Measurements from ENCODE around the gene SARM1. TPM values are rescaled to one million over a fixed set of nuclear protein-coding genes. Genes with fewer than 3 reads are reported as not detected.
"Not testable (repeated sequence)": the region's sequence is repeated elsewhere in the genome, so short reads cannot be mapped to it uniquely, and the experiment has no call there.

Gene SARM1
- total RNA-seq, 6 experiments from 2014 or later = 2.8 to 5.1 (median 3.9) TPM

- Histone ChIP-seq H3K9me3 (no peaks in the 10 kb centered on the region), H3K4me1 (peaks cover 0 to 22% (median 0%) of the 10 kb centered on the region in 4 donors), H3K27me3 (no peaks in the 10 kb centered on the region), H3K27ac (no peak overlapping the region), H3K4me3 (no peak overlapping the region), H3K36me3 (no peaks in the 10 kb centered on the region)
- ATAC-seq (no peak), DNase-seq (no peak)
- 80% methylated on average over 5 of the region's 5 CpGs for WGBS (ENCODE audit: insufficient coverage, low coverage, low lambda C conversion rate, missing lambda C conversion rate)
- TF ChIP-seq CTCF (IDR thresholded peaks at IDR 0.05) = no peak
- no peak for TF ChIP-seq POLR2A (IDR thresholded peaks at IDR 0.05)
- intact Hi-C loops (cut with DNase I) = no loop called here
Observed at GRCh38 chr17:28427371-28427770, 55.9 kb downstream of the SARM1 start.

DNA sequence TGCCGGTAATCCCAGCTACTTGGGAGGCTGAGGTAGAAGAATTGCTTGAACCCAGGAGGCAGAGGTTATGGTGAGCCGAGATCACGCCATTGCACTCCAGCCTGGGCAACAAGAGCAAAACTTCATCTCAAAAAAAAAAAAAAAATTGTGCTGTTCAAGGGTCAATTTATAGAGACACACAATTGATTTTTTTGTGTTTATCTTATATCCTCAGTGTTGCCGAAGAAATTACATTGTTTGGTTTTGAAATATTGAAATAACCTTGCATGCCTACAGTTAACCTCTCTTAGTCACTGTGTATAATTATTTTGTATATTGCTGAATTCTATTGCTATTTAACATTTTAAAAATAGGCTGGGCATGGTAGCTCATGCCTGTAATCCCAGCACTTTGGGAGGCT, 56.5 kb downstream of the SARM1 start:
- 26% methylated on average over 4 of the region's 4 CpGs for WGBS (ENCODE audit: insufficient coverage, low coverage, low lambda C conversion rate, missing lambda C conversion rate)
- H3K36me3 ChIP-seq; H3K27ac ChIP-seq; intact Hi-C loops (cut with DNase I); H3K4me3 ChIP-seq; DNase-seq; H3K27me3 ChIP-seq; H3K9me3 ChIP-seq: not testable (repeated sequence)
- peak in 1 of 4 donors; percentile 30 for ATAC-seq
- peaks cover 0 to 22% (median 0%) of the 10 kb centered on the region in 4 donors for H3K4me1 ChIP-seq

DNA sequence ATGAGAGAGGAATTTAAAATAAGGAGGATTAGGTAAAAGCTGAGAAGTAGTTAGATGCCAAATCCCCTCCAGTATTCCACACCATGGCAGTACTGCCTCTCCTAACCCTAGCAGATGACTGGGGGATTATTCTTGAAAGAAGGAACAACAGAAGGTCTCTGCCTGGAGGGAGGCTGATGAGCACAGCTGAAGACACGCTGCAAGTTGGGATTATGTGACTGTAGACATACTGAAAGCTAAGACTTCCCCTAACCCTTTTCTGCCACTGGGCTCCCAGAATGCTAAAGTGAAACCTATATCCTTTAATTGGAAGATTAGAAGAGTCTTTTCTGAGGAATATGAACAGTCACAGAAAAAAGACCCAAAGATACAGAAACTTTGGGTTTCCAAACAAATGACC, 62.2 kb downstream of the SARM1 start:
- no peak overlapping the region for H3K27ac ChIP-seq
- H3K9me3 ChIP-seq = no peaks in the 10 kb centered on the region
- ATAC-seq = no peak
- 63% methylated on average over 1 of the region's 1 CpG for WGBS (ENCODE audit: insufficient coverage, low coverage, low lambda C conversion rate, missing lambda C conversion rate)
- peaks cover 0 to 10% (median 0%) of the 10 kb centered on the region in 4 donors for H3K4me1 ChIP-seq
- intact Hi-C loops (cut with DNase I) = no loop called here
- no peak overlapping the region for H3K4me3 ChIP-seq
- no peaks in the 10 kb centered on the region for H3K36me3 ChIP-seq
- TF ChIP-seq CTCF (IDR thresholded peaks at IDR 0.05) (no peak), POLR2A (IDR thresholded peaks at IDR 0.05) (no peak)
- H3K27me3 ChIP-seq = no peaks in the 10 kb centered on the region
- no peak for DNase-seq

DNA sequence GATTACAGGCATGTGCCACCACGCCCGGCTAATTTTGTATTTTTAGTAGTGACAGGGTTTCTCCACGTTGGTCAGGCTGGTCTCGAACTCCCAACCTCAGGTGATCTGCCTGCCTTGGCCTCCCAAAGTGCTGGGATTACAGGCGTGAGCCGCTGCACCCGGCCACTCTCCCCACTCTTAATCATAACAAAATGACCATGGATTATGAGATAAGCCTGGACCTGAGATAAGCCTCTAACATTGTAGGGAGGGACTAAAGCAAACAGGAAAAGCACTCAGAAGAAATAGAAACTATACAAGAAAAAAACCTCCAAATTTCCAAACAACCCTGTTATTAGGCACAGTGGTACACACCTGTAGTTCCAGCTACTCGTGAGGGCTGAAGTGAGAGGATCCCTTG, 62.8 kb downstream of the SARM1 start:
- H3K9me3 ChIP-seq; ATAC-seq; DNase-seq; H3K27ac ChIP-seq; intact Hi-C loops (cut with DNase I); H3K4me3 ChIP-seq; H3K36me3 ChIP-seq; H3K4me1 ChIP-seq; H3K27me3 ChIP-seq: not testable (repeated sequence)
- 91% methylated on average over 7 of the region's 8 CpGs for WGBS (ENCODE audit: insufficient coverage, low coverage, low lambda C conversion rate, missing lambda C conversion rate)

DNA sequence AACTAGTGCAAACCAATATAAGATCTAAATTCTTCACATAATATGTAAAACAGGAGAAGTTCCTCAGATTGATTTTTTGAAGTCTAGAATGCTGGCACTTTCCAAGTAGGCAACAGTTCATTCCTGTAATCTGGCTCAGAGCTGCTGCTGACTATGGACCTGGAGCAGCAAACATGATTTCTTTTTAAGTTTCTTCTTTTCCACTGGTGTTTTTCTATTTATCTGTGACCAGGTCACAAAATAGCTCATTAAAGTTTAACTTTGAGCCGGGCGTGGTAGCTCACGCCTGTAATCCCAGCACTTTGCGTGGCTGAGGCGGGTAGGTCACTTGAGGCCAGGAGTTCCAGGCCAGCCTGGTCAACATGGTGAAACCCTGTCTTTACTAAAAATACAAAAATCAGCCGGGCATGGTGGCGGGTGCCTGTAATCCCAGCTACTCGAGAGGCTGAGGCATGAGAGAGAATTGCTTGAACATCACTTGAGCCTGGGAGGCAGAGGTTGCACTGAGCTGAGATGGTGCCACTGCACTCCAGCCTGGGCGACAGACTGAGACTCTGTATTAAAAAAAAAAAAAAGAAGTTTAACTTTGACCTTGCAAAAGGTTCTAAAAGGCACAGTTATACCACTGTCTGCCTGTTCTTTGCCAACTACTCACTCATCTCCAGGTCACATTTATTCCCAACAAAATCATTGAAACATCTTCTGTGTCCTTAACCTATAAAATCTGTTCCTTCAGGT, 72.6 kb downstream of the SARM1 start:
- peak in 2 of 3 donors; percentile 70 to 74 for DNase-seq
- Histone ChIP-seq H3K36me3 (no peaks in the 10 kb centered on the region), H3K9me3 (no peaks in the 10 kb centered on the region), H3K27ac (peak overlapping the region in 2 of 3 donors; percentile 16 to 27), H3K4me3 (no peak overlapping the region), H3K27me3 (no peaks in the 10 kb centered on the region), H3K4me1 (peaks cover 0 to 14% (median 6%) of the 10 kb centered on the region in 4 donors)
- no peak for TF ChIP-seq CTCF (IDR thresholded peaks at IDR 0.05)
- TF ChIP-seq POLR2A (IDR thresholded peaks at IDR 0.05) = no peak
- intact Hi-C loops (cut with DNase I) = no loop called here
- 19% methylated on average over 6 of the region's 9 CpGs for WGBS (ENCODE audit: insufficient coverage, low coverage, low lambda C conversion rate, missing lambda C conversion rate)
- peak; percentile 68 to 92 (median 88) for ATAC-seq
